ENCODE data around the gene OR14I1. TPM values are rescaled to one million over a fixed set of nuclear protein-coding genes. Genes with fewer than 3 reads are reported as not detected.
"Not testable (repeated sequence)": the region's sequence is repeated elsewhere in the genome, so short reads cannot be mapped to it uniquely, and the experiment has no call there.

OR14I1 gene
- total RNA-seq, 2 experiments from 2014 or later = not detected

DNA sequence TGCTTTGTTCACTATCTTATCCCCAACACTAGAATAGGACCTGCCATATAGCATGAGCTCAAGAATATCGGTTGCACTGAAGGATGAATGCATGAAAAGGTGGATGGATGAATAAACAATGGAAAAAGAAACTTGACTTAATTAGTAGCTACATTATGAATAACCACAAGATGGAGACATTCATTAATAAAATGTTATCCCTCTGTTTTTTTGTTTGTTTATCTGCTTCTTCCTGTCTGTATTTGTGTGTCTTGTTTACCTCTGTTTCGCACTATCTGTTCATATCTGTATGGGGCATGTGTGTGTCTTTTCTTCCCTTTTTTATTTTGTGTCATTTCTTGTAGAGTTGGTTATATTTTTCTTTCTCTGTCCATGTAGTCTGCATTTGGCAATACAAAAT lies 1.1 kb upstream of the OR14I1 start:
- Mint-ChIP-seq H3K9me3 (no peaks in the 10 kb centered on the region), H3K36me3 (ENCODE audit: low read depth) (no peaks in the 10 kb centered on the region), H3K27ac (no peak overlapping the region), H3K4me1 (no peaks in the 10 kb centered on the region), H3K27me3 (peaks cover 7% of the 10 kb centered on the region), H3K4me3 (no peak overlapping the region)
- ChIA-PET POLR2A (no interaction called here), CTCF (no interaction called here)
- DNase-seq = no peak

DNA sequence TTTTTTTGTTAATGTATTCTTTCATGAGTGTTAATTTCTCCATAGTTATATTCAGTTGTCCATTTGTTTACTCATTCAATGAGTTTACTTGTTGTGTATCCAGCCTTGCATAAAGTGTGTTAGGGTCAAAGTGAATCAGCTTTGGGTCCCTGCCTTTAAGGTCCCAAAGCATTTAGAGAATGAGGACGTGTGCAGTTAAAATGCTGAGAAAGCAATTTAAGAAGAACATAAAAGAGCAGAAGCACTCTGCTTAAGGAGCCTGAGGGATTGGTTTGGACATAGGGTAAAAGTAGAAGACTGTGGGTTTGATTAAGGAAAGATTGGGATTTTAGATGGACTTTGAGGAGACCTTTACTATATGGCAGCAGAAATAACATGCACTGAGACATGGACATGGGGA lies 3.5 kb downstream of the OR14I1 start:
- ChIA-PET POLR2A (no interaction called here), CTCF (no interaction called here)
- no peak overlapping the region for H3K27ac Mint-ChIP-seq

DNA sequence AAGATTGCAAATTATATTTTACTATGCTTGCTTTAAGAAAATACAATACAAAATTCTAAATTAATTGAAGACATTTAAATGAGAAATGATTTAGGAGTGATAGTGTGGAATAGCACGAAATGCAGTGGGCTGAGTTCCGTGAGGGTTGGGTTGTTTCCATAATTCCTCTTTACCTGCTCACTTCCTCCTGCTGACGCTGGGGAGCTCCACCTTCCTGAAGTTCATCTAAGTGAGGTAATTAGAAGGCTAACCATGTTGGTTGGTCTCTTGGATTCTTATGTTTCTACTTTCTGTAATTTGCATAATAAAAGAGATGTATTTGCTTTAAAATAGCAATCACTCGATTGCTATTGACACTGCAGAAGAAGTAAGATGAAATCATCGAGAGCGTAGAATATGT lies 4.7 kb downstream of the OR14I1 start:
- no peaks in the 10 kb centered on the region for H3K36me3 Mint-ChIP-seq (ENCODE audit: low read depth)
- POLR2A ChIA-PET = no interaction called here

More for the DNA sequence above, 3.5 kb downstream of the OR14I1 start:
- Mint-ChIP-seq H3K27me3 (peaks cover 6% of the 10 kb centered on the region), H3K36me3 (ENCODE audit: low read depth) (no peaks in the 10 kb centered on the region), H3K9me3 (no peaks in the 10 kb centered on the region), H3K4me3 (no peak overlapping the region), H3K4me1 (no peaks in the 10 kb centered on the region)
- no peak for DNase-seq

GRCh38 chr1:248696774-248697173 lies 5.8 kb downstream of the OR14I1 start:
- CTCF ChIA-PET = no interaction called here
- peaks cover 4% of the 10 kb centered on the region for H3K36me3 Mint-ChIP-seq (ENCODE audit: low read depth)

More for the DNA sequence above, 4.7 kb downstream of the OR14I1 start:
- Mint-ChIP-seq H3K9me3 (no peaks in the 10 kb centered on the region), H3K27me3 (peaks cover 6% of the 10 kb centered on the region), H3K4me3 (no peak overlapping the region), H3K4me1 (no peaks in the 10 kb centered on the region), H3K27ac (no peak overlapping the region)
- CTCF ChIA-PET = no interaction called here
- DNase-seq = no peak

DNA sequence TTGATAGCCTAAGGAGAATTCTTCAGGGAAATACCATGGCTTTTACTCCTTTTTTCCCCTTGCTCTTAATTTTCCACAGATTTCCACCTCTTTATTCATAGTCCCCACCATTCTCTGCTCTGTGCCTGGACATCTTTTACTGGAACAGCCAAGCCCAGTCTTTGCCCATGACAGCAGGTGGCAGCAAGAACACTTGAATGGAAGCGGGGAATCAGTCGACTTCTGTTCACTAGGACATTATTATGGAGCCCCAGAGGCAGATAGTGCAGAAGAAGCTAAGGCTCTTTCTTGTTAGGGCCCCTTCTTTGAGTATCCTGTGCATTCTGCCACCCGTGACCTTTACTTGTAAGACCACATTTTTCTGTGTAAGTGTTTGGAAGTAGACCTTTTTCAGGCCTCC lies 6.3 kb downstream of the OR14I1 start:
- ChIA-PET POLR2A (no interaction called here), CTCF (no interaction called here)
- H3K36me3 Mint-ChIP-seq (ENCODE audit: low read depth) = peaks cover 4% of the 10 kb centered on the region
- peaks cover 6% of the 10 kb centered on the region for H3K27me3 Mint-ChIP-seq
- no peak overlapping the region for H3K27ac Mint-ChIP-seq
- DNase-seq = no peak
- H3K4me3 Mint-ChIP-seq = no peak overlapping the region
- H3K9me3 Mint-ChIP-seq = peaks cover 4% of the 10 kb centered on the region
- no peaks in the 10 kb centered on the region for H3K4me1 Mint-ChIP-seq

More at GRCh38 chr1:248696774-248697173, 5.8 kb downstream of the OR14I1 start:
- Mint-ChIP-seq H3K4me3 (no peak overlapping the region), H3K27ac (no peak overlapping the region), H3K4me1 (no peaks in the 10 kb centered on the region), H3K9me3 (peaks cover 4% of the 10 kb centered on the region), H3K27me3 (peaks cover 6% of the 10 kb centered on the region)
- DNase-seq = no peak
- POLR2A ChIA-PET = no interaction called here

GRCh38 chr1:248695451-248696132 lies 7.0 kb downstream of the OR14I1 start:
- H3K36me3 Mint-ChIP-seq (ENCODE audit: low read depth) = peaks cover 4% of the 10 kb centered on the region
- H3K4me3 Mint-ChIP-seq = no peak overlapping the region
- no peak overlapping the region for H3K27ac Mint-ChIP-seq
- H3K27me3 Mint-ChIP-seq = peaks cover 6% of the 10 kb centered on the region
- no peak for DNase-seq
- POLR2A ChIA-PET = no interaction called here
- peaks cover 4% of the 10 kb centered on the region for H3K9me3 Mint-ChIP-seq
- no peaks in the 10 kb centered on the region for H3K4me1 Mint-ChIP-seq
- CTCF ChIA-PET = no interaction called here

- Mint-ChIP-seq H3K4me3 (no peak overlapping the region), H3K27me3 (peaks cover under 1% of the 10 kb centered on the region), H3K9me3 (peaks cover 11% of the 10 kb centered on the region), H3K36me3 (ENCODE audit: low read depth) (peaks cover 4% of the 10 kb centered on the region), H3K4me1 (no peaks in the 10 kb centered on the region), H3K27ac (no peak overlapping the region)
- CTCF ChIA-PET = no interaction called here
- no peak for DNase-seq
- POLR2A ChIA-PET = no interaction called here
Measured at GRCh38 chr1:248691567-248692155, 10.9 kb downstream of the OR14I1 start.

DNA sequence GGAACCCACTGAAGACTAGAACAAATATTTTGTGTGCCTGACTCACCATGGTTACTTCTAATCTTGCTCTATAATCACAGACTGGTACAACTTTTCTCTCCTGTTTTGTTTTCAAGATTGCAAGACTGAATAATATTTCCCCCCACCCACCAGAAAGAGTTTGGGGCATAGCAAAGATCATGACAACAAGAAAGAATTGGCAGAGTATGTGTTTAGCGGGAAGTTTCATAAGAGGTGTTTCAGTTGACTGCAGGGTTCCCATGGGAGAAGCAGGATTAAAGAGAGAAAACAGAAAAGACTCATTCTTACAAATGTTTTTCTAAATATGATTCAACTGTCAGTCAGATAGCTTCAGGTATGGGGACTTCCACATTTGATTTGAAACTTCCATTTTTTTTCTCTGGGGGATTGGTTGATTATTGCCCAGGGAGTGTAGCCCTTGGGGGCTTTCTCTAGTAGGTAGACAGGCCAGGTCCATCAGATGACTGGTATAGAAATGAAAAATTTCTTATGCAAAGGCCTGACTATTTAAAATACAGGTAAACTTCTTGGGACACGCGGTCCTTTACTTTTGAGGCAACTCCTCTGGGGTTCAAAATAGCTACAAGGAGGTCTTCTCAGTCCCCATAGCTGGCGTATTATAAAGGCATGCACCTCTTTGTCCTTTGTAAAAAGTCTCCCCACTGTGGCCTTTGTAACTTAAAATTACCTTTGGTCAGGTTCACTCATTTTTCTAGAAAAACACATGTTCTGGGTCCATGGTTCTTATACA lies 13.9 kb downstream of the OR14I1 start:
- POLR2A ChIA-PET = no interaction called here
- no peak overlapping the region for H3K4me3 Mint-ChIP-seq

DNA sequence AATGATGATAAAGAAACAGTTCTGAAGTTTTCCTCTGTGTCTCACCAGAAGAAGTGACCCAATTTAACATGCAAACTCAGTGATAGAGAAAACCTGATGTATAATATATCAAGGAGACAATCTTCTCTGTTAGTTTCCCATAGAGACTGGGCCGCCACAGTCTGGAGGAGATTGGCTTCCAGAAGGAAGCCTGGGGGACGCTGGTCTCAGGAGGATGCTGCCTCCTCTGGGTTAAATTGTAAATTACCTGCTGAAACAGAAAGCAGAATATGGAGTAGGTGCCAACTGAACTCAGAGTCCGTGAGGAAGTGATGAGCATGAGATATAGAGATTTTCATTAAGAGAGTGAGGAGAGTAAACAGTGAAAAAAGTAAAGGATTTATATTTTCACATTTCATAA lies 15.8 kb downstream of the OR14I1 start:
- DNase-seq = no peak
- Mint-ChIP-seq H3K27me3 (no peaks in the 10 kb centered on the region), H3K27ac (no peak overlapping the region), H3K36me3 (ENCODE audit: low read depth) (no peaks in the 10 kb centered on the region), H3K4me1 (no peaks in the 10 kb centered on the region), H3K9me3 (peaks cover 8% of the 10 kb centered on the region), H3K4me3 (no peak overlapping the region)
- ChIA-PET POLR2A (no interaction called here), CTCF (interaction anchor here (1.0 kb wide), 1 partner anchor 282 kb away, joined by 3 read pairs; no protein-coding TSS in a partner anchor)

More for the DNA sequence above, 13.9 kb downstream of the OR14I1 start:
- CTCF ChIA-PET = no interaction called here
- Mint-ChIP-seq H3K36me3 (ENCODE audit: low read depth) (peaks cover 4% of the 10 kb centered on the region), H3K9me3 (peaks cover 11% of the 10 kb centered on the region), H3K27ac (no peak overlapping the region), H3K27me3 (no peaks in the 10 kb centered on the region), H3K4me1 (no peaks in the 10 kb centered on the region)
- DNase-seq = no peak

DNA sequence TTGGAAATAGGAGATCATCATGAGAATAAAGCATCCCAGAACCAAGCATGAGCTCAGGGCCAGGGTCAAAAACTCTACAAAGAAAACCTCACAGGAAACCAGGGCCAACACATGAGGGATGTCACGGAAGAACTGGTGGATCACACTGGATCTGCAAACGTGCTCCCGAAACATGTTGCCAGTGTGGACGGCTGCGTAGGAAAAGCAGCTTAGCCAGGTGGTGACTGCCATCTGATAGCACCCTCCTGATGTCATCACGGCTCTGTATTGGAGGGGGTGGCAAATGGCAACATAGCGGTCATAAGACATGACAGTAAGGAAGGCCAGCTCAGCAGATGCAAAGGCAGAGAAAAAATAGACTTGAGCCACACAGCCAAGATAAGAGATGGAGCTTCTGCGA lies 20.9 kb downstream of the OR14I1 start:
- Mint-ChIP-seq H3K4me3 (no peak overlapping the region), H3K9me3 (no peaks in the 10 kb centered on the region)
- CTCF ChIA-PET = no interaction called here

DNA sequence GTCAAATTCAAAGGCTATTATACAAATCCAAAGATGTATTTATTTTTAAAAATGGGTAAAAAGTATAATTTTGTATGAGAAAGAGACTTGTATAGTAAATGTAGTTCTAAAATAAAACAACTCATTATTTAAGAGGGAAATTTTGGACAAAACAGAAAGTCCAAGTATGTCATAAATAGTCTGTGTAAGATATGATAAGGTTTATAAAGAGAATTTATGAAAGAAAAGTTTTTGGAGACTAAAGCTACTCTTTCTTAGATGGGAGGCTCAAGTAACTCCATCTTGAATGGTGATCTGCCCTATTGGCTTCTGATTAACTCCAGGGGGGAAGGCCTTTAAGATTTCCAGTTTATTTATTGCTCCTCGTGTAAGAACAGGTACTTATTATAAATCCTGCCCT lies 32.6 kb downstream of the OR14I1 start:
- Mint-ChIP-seq H3K36me3 (ENCODE audit: low read depth) (no peaks in the 10 kb centered on the region), H3K4me1 (no peaks in the 10 kb centered on the region), H3K27ac (no peak overlapping the region), H3K27me3 (no peaks in the 10 kb centered on the region), H3K9me3 (peaks cover 6% of the 10 kb centered on the region), H3K4me3 (no peak overlapping the region)
- CTCF ChIA-PET = no interaction called here
- DNase-seq = no peak
- POLR2A ChIA-PET = no interaction called here

More for the DNA sequence above, 20.9 kb downstream of the OR14I1 start:
- DNase-seq = no peak
- POLR2A ChIA-PET = no interaction called here
- Mint-ChIP-seq H3K4me1 (no peaks in the 10 kb centered on the region), H3K36me3 (ENCODE audit: low read depth) (no peaks in the 10 kb centered on the region), H3K27me3 (peaks cover 6% of the 10 kb centered on the region), H3K27ac (no peak overlapping the region)

DNA sequence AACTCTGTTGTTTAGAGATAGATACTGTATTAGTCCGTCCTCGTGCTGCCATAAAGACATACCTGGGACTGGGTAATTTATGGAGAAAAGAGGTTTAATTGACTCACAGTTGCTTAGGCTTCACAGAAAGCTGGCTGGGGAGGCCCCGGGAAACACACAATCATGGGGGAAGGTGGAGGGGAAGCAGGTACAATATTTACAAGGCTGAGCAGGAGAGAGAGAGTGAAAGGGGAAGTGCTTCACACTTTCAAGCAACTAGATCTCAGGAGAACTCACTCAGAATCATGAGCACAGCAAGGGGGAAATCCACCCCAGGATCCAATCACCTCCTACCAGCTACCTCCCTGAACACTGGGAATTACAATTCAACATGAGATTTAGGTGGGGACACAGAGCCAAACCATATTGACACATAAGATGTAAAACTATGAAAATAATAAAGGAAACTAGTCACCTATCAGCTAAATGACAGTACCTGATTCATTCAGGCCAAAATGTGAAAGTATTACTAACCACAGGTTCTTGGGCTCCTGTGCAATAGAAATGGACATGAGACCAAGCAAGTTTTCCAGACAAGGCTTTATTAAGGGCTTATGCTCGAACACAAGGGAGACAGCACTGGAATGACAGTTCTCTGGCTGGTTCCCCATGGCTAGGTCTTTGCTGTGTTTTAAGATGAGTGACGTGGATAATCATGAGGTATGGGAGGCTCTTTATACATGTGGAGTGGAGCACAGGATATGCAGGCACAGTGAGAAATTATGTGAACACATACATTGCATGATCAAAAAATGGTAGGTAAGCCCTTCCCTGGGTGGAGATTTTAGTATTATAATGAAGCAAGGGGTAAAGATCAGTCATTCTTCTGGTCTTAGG lies 38.9 kb downstream of the OR14I1 start:
- H3K27ac Mint-ChIP-seq; H3K9me3 Mint-ChIP-seq; CTCF ChIA-PET; POLR2A ChIA-PET; DNase-seq; H3K27me3 Mint-ChIP-seq; H3K4me3 Mint-ChIP-seq; H3K36me3 Mint-ChIP-seq (ENCODE audit: low read depth); H3K4me1 Mint-ChIP-seq: not testable (repeated sequence)

- DNase-seq = not testable (repeated sequence)
Measured at GRCh38 chr1:248656797-248657196, 45.8 kb downstream of the OR14I1 start.

More at GRCh38 chr1:248656797-248657196, 45.8 kb downstream of the OR14I1 start:
- H3K4me3 Mint-ChIP-seq; H3K36me3 Mint-ChIP-seq (ENCODE audit: low read depth); H3K4me1 Mint-ChIP-seq; H3K27ac Mint-ChIP-seq; POLR2A ChIA-PET; H3K27me3 Mint-ChIP-seq; H3K9me3 Mint-ChIP-seq; CTCF ChIA-PET: not testable (repeated sequence)
